T47D (cell line): ENCODE results near the gene SMYD3.

Experiments
- DNase-seq, 2 experiments: peaks; one replicate each; pipeline versions ENCODE4 v3.0.0 to v3.0.0-alpha.2; 2011 to 2012; ENCODE audit warnings: low read depth in 1 of 2, low spot score in 1 of 2
- JUND ChIP-seq: IDR thresholded peaks from 2 replicates; pipeline ENCODE4 v1.6.1; 2012; ENCODE audit warnings: low read depth
- in situ Hi-C: cut with HindIII; loops from 2 replicates; pipeline ENCODE4 v1.10.0; 2016; ENCODE audit warnings: low sequenced_read_pairs, low pct_unique_long_range_greater_than_20kb

SMYD3 gene

GRCh38 chr1:246415028-246415427 lies 92.1 kb downstream of the SMYD3 start:
- DNase-seq = no peak
- in situ Hi-C loops = no loop called here
- TF ChIP-seq JUND = no peak

- in situ Hi-C loops = no loop called here
- DNase-seq = no peak
- no peak for TF ChIP-seq JUND
Measured at GRCh38 chr1:246413430-246413829, 93.6 kb downstream of the SMYD3 start.

- in situ Hi-C loops = no loop called here
- TF ChIP-seq JUND = no peak
Measured at GRCh38 chr1:246404078-246404477, 103.0 kb downstream of the SMYD3 start.

GRCh38 chr1:246398126-246398813 lies 108.8 kb downstream of the SMYD3 start:
- TF ChIP-seq JUND = no peak
- no peak for DNase-seq
- in situ Hi-C loops = no loop called here

More at GRCh38 chr1:246404078-246404477, 103.0 kb downstream of the SMYD3 start:
- no peak for DNase-seq

- no peak for TF ChIP-seq JUND
- no peak for DNase-seq
- in situ Hi-C loops = no loop called here
Measured at GRCh38 chr1:246397046-246397445, 110.0 kb downstream of the SMYD3 start.

- no peak for TF ChIP-seq JUND
- DNase-seq = no peak
- in situ Hi-C loops = no loop called here
Measured at GRCh38 chr1:246396322-246396721, 110.8 kb downstream of the SMYD3 start.

- DNase-seq = no peak
- in situ Hi-C loops = no loop called here
Measured at GRCh38 chr1:246394121-246394520, 113.0 kb downstream of the SMYD3 start.

GRCh38 chr1:246390855-246391254 lies 116.2 kb downstream of the SMYD3 start:
- DNase-seq = no peak
- in situ Hi-C loops = no loop called here
- no peak for TF ChIP-seq JUND

More at GRCh38 chr1:246394121-246394520, 113.0 kb downstream of the SMYD3 start:
- TF ChIP-seq JUND = no peak

- in situ Hi-C loops = no loop called here
- DNase-seq = no peak
- no peak for TF ChIP-seq JUND
Measured at GRCh38 chr1:246384616-246385015, 122.5 kb downstream of the SMYD3 start.

- no peak for TF ChIP-seq JUND
- in situ Hi-C loops = no loop called here
- no peak for DNase-seq
Measured at GRCh38 chr1:246383791-246384190, 123.3 kb downstream of the SMYD3 start.

- TF ChIP-seq JUND = no peak
- DNase-seq = no peak
- in situ Hi-C loops = no loop called here
Measured at GRCh38 chr1:246383239-246383589, 123.9 kb downstream of the SMYD3 start.

- no peak for DNase-seq
- in situ Hi-C loops = no loop called here
- no peak for TF ChIP-seq JUND
Measured at GRCh38 chr1:246382589-246383238, 124.4 kb downstream of the SMYD3 start.

GRCh38 chr1:246381452-246381851 lies 125.6 kb downstream of the SMYD3 start:
- no peak for TF ChIP-seq JUND
- in situ Hi-C loops = no loop called here
- peak in 1 of 2 experiments; percentile 22 for DNase-seq
